ENCODE data around the gene VEPH1.

VEPH1 gene

DNA sequence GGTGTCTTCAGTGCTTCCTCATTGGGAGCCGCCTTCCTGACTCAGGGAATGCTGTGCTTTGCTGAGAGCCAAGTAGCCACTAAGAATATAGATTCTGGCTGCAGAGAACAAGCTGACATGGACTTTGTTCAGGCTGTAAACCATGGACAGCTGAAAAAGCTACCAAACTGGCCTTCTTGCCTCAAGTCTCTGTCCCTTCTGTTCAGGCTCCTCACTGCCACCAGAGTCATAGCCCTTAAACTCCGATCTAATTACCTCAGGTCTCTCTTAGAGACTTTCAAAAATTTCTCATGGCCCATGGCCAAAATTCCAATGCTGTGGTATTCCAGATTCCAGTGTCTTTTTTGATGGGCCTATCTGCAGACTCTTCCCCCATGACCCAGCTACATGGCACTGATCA, 86.0 kb downstream of the VEPH1 start:
- in situ Hi-C loops (cut with HindIII; ENCODE audit: low pct_ligation_motif_present, low sequenced_read_pairs) = no loop called here
- no peaks in the 10 kb centered on the region for H3K36me3 ChIP-seq (replicated peaks)
- H3K4me3 ChIP-seq (ENCODE audit: low read depth, low read length) = no peak overlapping the region
- TF ChIP-seq, protein P1, sequence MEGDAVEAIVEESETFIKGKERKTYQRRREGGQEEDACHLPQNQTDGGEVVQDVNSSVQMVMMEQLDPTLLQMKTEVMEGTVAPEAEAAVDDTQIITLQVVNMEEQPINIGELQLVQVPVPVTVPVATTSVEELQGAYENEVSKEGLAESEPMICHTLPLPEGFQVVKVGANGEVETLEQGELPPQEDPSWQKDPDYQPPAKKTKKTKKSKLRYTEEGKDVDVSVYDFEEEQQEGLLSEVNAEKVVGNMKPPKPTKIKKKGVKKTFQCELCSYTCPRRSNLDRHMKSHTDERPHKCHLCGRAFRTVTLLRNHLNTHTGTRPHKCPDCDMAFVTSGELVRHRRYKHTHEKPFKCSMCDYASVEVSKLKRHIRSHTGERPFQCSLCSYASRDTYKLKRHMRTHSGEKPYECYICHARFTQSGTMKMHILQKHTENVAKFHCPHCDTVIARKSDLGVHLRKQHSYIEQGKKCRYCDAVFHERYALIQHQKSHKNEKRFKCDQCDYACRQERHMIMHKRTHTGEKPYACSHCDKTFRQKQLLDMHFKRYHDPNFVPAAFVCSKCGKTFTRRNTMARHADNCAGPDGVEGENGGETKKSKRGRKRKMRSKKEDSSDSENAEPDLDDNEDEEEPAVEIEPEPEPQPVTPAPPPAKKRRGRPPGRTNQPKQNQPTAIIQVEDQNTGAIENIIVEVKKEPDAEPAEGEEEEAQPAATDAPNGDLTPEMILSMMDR (IDR thresholded peaks at IDR 0.05; ENCODE audit: low read depth, low read length, missing control alignments) = no peak
- H3K27me3 ChIP-seq (replicated peaks) = no peaks in the 10 kb centered on the region
- no peak overlapping the region for H3K27ac ChIP-seq
- DNase-seq = no peak

DNA sequence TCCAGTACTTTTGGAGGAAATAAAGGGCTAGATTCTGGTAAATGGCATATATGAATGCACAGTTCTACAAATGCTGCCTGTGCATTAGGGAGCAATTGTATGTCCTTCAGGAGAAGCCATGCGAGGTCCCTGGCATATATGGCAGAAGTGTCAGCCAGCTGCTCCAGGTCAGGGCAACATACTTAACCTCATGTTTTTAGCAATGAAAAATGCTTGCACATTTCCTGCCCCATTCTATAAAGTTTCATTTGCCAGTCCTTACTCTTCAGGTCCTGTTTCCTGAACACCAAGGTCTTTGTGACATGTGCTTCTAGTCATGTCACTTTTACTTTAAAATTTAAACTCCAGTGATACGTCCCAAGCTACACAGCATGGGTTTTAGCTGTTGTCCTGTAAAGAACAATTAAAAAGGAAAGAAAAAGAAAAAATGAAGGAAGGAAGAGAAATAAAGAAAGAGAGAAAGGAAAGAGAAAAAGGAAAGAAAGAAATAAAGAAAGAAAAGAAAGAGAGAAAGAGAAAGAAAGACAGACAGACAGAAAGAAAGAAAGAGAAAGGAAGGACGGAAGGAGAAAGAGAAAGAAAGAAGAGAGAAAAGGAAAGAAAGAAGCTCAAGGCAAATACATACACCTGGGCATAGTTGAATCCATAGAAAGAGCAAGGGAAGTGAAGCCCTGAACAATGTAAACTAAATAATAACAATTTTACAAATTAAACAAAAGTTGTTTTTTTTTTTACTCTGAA, 86.7 kb downstream of the VEPH1 start:
- in situ Hi-C loops (cut with HindIII; ENCODE audit: low pct_ligation_motif_present, low sequenced_read_pairs) = no loop called here
- H3K27ac ChIP-seq = no peak overlapping the region
- TF ChIP-seq, protein P1 (IDR thresholded peaks at IDR 0.05; ENCODE audit: low read depth, low read length, missing control alignments) = no peak

DNA sequence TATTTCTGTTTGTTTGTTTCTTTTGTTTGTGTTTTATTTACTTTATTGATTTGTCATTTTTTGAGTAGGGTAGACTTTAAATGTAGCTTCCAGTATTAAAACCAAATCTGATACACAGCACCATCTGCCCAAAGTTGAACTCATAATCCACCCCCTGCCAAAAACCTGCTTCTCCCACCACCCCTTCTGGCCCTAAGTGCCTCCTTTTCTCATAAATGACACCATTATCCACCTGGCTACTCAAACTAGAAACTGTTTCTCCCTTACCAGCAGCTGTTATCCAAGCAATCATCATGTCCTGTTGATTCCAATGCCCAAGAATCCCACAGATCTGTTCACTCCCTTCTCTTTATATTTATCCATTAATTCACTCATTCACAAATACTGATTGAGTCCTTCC, 88.4 kb downstream of the VEPH1 start:
- Histone ChIP-seq H3K27me3 (replicated peaks) (no peaks in the 10 kb centered on the region), H3K27ac (no peak overlapping the region), H3K36me3 (replicated peaks) (no peaks in the 10 kb centered on the region), H3K4me3 (ENCODE audit: low read depth, low read length) (no peak overlapping the region)
- DNase-seq = no peak
- in situ Hi-C loops (cut with HindIII; ENCODE audit: low pct_ligation_motif_present, low sequenced_read_pairs) = no loop called here
- TF ChIP-seq, protein P1 (IDR thresholded peaks at IDR 0.05; ENCODE audit: low read depth, low read length, missing control alignments) = no peak

More for the DNA sequence above, 86.7 kb downstream of the VEPH1 start:
- Histone ChIP-seq H3K36me3 (replicated peaks) (no peaks in the 10 kb centered on the region), H3K27me3 (replicated peaks) (no peaks in the 10 kb centered on the region), H3K4me3 (ENCODE audit: low read depth, low read length) (no peak overlapping the region)
- no peak for DNase-seq

DNA sequence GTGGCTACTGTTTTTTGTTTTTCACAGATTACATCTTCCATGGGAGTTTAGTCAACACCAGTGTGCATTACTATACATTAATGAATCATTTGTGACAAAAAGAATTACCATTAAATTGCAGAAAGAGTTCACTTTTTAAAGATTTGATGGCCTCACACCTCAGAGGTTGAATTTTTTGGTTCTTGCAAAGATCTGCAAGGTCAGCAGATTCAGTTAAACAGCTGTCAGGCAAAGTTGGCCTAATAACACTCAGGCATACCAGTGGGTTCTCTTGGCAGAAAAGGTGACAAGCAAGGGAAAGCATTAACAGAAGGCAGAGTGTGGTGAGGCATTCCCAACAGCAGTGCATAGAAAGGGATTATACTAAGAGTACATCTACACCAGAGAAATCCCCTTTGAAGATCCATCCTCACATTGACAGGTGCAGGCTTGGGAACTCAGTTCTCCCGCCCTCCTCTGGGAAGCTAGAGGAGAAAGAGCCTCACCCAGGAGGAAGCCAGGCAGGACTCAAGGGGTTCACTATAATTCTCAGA, 90.8 kb downstream of the VEPH1 start:
- no peak for DNase-seq
- H3K4me3 ChIP-seq (ENCODE audit: low read depth, low read length) = no peak overlapping the region
- H3K36me3 ChIP-seq (replicated peaks) = no peaks in the 10 kb centered on the region
- no peak overlapping the region for H3K27ac ChIP-seq
- TF ChIP-seq, protein P1 (IDR thresholded peaks at IDR 0.05; ENCODE audit: low read depth, low read length, missing control alignments) = no peak
- H3K27me3 ChIP-seq (replicated peaks) = no peaks in the 10 kb centered on the region
- in situ Hi-C loops (cut with HindIII; ENCODE audit: low pct_ligation_motif_present, low sequenced_read_pairs) = no loop called here

DNA sequence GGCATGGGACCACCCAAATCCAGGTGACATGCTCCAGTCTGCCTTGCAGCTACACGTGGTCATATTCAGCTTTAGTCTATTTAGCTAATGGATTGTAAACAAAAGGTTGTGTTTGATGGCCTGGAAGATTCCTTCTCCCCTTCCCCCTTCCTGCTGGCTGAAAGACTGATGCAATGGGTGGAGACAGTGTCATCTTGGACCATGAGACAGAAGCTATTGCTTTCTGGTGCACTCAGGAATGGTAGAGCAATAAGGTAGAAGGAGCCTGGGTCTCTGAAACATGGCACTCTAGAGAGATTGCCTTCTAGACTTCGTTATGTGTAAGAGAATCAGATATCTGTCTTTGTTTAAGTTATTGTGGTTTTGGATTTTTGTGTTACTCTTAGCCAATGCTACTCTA, 92.3 kb downstream of the VEPH1 start:
- H3K27ac ChIP-seq = no peak overlapping the region
- no peaks in the 10 kb centered on the region for H3K27me3 ChIP-seq (replicated peaks)
- in situ Hi-C loops (cut with HindIII; ENCODE audit: low pct_ligation_motif_present, low sequenced_read_pairs) = no loop called here
- H3K36me3 ChIP-seq (replicated peaks) = no peaks in the 10 kb centered on the region
- DNase-seq = no peak
- TF ChIP-seq, protein P1 (IDR thresholded peaks at IDR 0.05; ENCODE audit: low read depth, low read length, missing control alignments) = no peak
- H3K4me3 ChIP-seq (ENCODE audit: low read depth, low read length) = no peak overlapping the region

All from brain microvascular endothelial cell (primary cell).